ENCODE data around the gene MDFIC.

DNA sequence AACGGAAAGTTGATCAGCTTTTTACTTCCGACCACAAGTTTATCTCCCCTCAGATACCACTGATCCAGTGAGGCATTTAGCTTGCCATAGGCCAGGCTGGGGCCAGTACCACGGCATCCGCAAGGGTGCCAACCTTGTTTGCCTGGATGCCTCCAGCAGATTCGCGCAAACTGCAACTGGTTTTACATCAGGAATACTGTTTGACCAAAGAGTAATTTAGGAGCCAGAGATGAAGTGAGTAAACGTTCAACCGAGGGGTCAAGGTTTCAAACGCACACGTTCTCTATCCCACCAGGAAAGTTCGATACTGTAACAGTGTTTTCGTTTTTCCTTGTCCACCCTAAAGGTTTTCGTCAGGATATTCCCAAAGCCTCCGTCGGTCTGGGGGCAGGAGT, 266 bp upstream of the MDFIC start:
- TF ChIP-seq POLR2A (IDR thresholded peaks at IDR 0.05; ENCODE audit: low read depth, low read length) (no peak), PAX5 (IDR thresholded peaks at IDR 0.05; ENCODE audit: insufficient read depth, low read length, severe bottlenecking) (no peak), POLR2AphosphoS5 (IDR thresholded peaks at IDR 0.05; ENCODE audit: low read depth, low read length) (no peak), POU2F2 (IDR thresholded peaks at IDR 0.05; ENCODE audit: low read depth, low read length) (no peak), SPI1 (IDR thresholded peaks at IDR 0.05; ENCODE audit: low read depth, low read length) (no peak), TAF1 (IDR thresholded peaks at IDR 0.05; ENCODE audit: low read depth, low read length) (no peak)
